ENCODE data around the gene CRELD2.

CRELD2 gene

GRCh38 chr22:49913026-49913425, 5.4 kb upstream of the CRELD2 start:
- no peak for DNase-seq (ENCODE audit: extremely low spot score)
- ChIA-PET POLR2A (no interaction called here), CTCF (no interaction called here)
- TF ChIP-seq TARDBP (IDR thresholded peaks at IDR 0.05) (no peak), FOXK2 (IDR thresholded peaks at IDR 0.05) (no peak), FOXM1 (IDR thresholded peaks at IDR 0.05; ENCODE audit: borderline replicate concordance) (no peak), ELF4 (IDR thresholded peaks at IDR 0.05) (no peak), ZNF384 (IDR thresholded peaks at IDR 0.05) (no peak), ARNT (IDR thresholded peaks at IDR 0.05) (no peak), FOXA1 (IDR thresholded peaks at IDR 0.05) (no peak), PKNOX1 (IDR thresholded peaks at IDR 0.05) (no peak), BHLHE40 (IDR thresholded peaks at IDR 0.05; ENCODE audit: borderline replicate concordance) (no peak), HDGF (IDR thresholded peaks at IDR 0.05; ENCODE audit: borderline replicate concordance) (no peak), CTBP1 (IDR thresholded peaks at IDR 0.05; ENCODE audit: borderline replicate concordance) (no peak), SUZ12 (IDR thresholded peaks at IDR 0.05) (no peak), SP1 (IDR thresholded peaks at IDR 0.05) (no peak), NFRKB (IDR thresholded peaks at IDR 0.05) (no peak), L3MBTL2 (conservative IDR thresholded peaks at IDR 0.05) (no peak), LEF1 (IDR thresholded peaks at IDR 0.05; ENCODE audit: borderline replicate concordance) (no peak)

GRCh38 chr22:49913446-49913845, 5.0 kb upstream of the CRELD2 start:
- ChIA-PET POLR2A (no interaction called here), CTCF (no interaction called here)
- no peak for TF ChIP-seq L3MBTL2 (conservative IDR thresholded peaks at IDR 0.05)
- TF ChIP-seq BHLHE40 (IDR thresholded peaks at IDR 0.05; ENCODE audit: borderline replicate concordance), result no peak
- no peak for TF ChIP-seq TARDBP (IDR thresholded peaks at IDR 0.05)
- no peak for TF ChIP-seq FOXM1 (IDR thresholded peaks at IDR 0.05; ENCODE audit: borderline replicate concordance)
- no peak for TF ChIP-seq FOXA1 (IDR thresholded peaks at IDR 0.05)
- no peak for TF ChIP-seq CTBP1 (IDR thresholded peaks at IDR 0.05; ENCODE audit: borderline replicate concordance)
- TF ChIP-seq ZNF384 (IDR thresholded peaks at IDR 0.05), result no peak
- TF ChIP-seq PKNOX1 (IDR thresholded peaks at IDR 0.05), result no peak
- no peak for TF ChIP-seq SUZ12 (IDR thresholded peaks at IDR 0.05)
- TF ChIP-seq LEF1 (IDR thresholded peaks at IDR 0.05; ENCODE audit: borderline replicate concordance), result no peak
- TF ChIP-seq SP1 (IDR thresholded peaks at IDR 0.05), result no peak
- TF ChIP-seq ARNT (IDR thresholded peaks at IDR 0.05), result no peak
- no peak for TF ChIP-seq ELF4 (IDR thresholded peaks at IDR 0.05)

GRCh38 chr22:49914256-49914655, 4.2 kb upstream of the CRELD2 start:
- no peak for TF ChIP-seq SP1 (IDR thresholded peaks at IDR 0.05)
- TF ChIP-seq HDGF (IDR thresholded peaks at IDR 0.05; ENCODE audit: borderline replicate concordance), result no peak
- TF ChIP-seq PKNOX1 (IDR thresholded peaks at IDR 0.05), result no peak
- TF ChIP-seq SUZ12 (IDR thresholded peaks at IDR 0.05), result no peak
- no peak for TF ChIP-seq ELF4 (IDR thresholded peaks at IDR 0.05)
- no peak for TF ChIP-seq LEF1 (IDR thresholded peaks at IDR 0.05; ENCODE audit: borderline replicate concordance)
- no peak for TF ChIP-seq NFRKB (IDR thresholded peaks at IDR 0.05)
- TF ChIP-seq TARDBP (IDR thresholded peaks at IDR 0.05), result no peak
- TF ChIP-seq L3MBTL2 (conservative IDR thresholded peaks at IDR 0.05), result no peak
- no peak for TF ChIP-seq ZNF384 (IDR thresholded peaks at IDR 0.05)
- no peak for TF ChIP-seq FOXA1 (IDR thresholded peaks at IDR 0.05)
- no peak for TF ChIP-seq CTBP1 (IDR thresholded peaks at IDR 0.05; ENCODE audit: borderline replicate concordance)
- TF ChIP-seq BHLHE40 (IDR thresholded peaks at IDR 0.05; ENCODE audit: borderline replicate concordance), result no peak
- no peak for TF ChIP-seq FOXK2 (IDR thresholded peaks at IDR 0.05)
- TF ChIP-seq ARNT (IDR thresholded peaks at IDR 0.05), result no peak
- no peak for TF ChIP-seq FOXM1 (IDR thresholded peaks at IDR 0.05; ENCODE audit: borderline replicate concordance)
- POLR2A ChIA-PET, result no interaction called here
- DNase-seq (ENCODE audit: extremely low spot score), result no peak
- CTCF ChIA-PET, result no interaction called here

More at GRCh38 chr22:49913446-49913845, 5.0 kb upstream of the CRELD2 start:
- no peak for DNase-seq (ENCODE audit: extremely low spot score)

- DNase-seq (ENCODE audit: extremely low spot score), result no peak
- POLR2A ChIA-PET, result no interaction called here
- CTCF ChIA-PET, result no interaction called here
- TF ChIP-seq L3MBTL2 (conservative IDR thresholded peaks at IDR 0.05), result no peak
- TF ChIP-seq ELF4 (IDR thresholded peaks at IDR 0.05), result no peak
- no peak for TF ChIP-seq BHLHE40 (IDR thresholded peaks at IDR 0.05; ENCODE audit: borderline replicate concordance)
- TF ChIP-seq FOXM1 (IDR thresholded peaks at IDR 0.05; ENCODE audit: borderline replicate concordance), result no peak
- TF ChIP-seq ARNT (IDR thresholded peaks at IDR 0.05), result no peak
- TF ChIP-seq FOXK2 (IDR thresholded peaks at IDR 0.05), result no peak
- TF ChIP-seq PKNOX1 (IDR thresholded peaks at IDR 0.05), result no peak
- TF ChIP-seq CTBP1 (IDR thresholded peaks at IDR 0.05; ENCODE audit: borderline replicate concordance), result no peak
- no peak for TF ChIP-seq SUZ12 (IDR thresholded peaks at IDR 0.05)
- TF ChIP-seq HDGF (IDR thresholded peaks at IDR 0.05; ENCODE audit: borderline replicate concordance), result no peak
- no peak for TF ChIP-seq SP1 (IDR thresholded peaks at IDR 0.05)
These were observed 2.8 kb upstream of the CRELD2 start for GRCh38 chr22:49915610-49916009.

GRCh38 chr22:49916831-49917230, 1.6 kb upstream of the CRELD2 start:
- POLR2A ChIA-PET, result interaction anchor here (0.6 kb wide), 1 partner anchor 108 kb away, joined by 4 read pairs; no protein-coding TSS in a partner anchor
- no peak for TF ChIP-seq ZNF384 (IDR thresholded peaks at IDR 0.05)
- TF ChIP-seq FOXA1 (IDR thresholded peaks at IDR 0.05), result no peak
- no peak for TF ChIP-seq NFRKB (IDR thresholded peaks at IDR 0.05)
- TF ChIP-seq ARNT (IDR thresholded peaks at IDR 0.05), result no peak
- TF ChIP-seq L3MBTL2 (conservative IDR thresholded peaks at IDR 0.05), result no peak
- no peak for TF ChIP-seq BHLHE40 (IDR thresholded peaks at IDR 0.05; ENCODE audit: borderline replicate concordance)
- TF ChIP-seq PKNOX1 (IDR thresholded peaks at IDR 0.05), result no peak
- no peak for TF ChIP-seq LEF1 (IDR thresholded peaks at IDR 0.05; ENCODE audit: borderline replicate concordance)
- no peak for TF ChIP-seq HDGF (IDR thresholded peaks at IDR 0.05; ENCODE audit: borderline replicate concordance)
- TF ChIP-seq FOXK2 (IDR thresholded peaks at IDR 0.05), result no peak
- TF ChIP-seq CTBP1 (IDR thresholded peaks at IDR 0.05; ENCODE audit: borderline replicate concordance), result no peak
- no peak for TF ChIP-seq TARDBP (IDR thresholded peaks at IDR 0.05)
- no peak for TF ChIP-seq SUZ12 (IDR thresholded peaks at IDR 0.05)
- CTCF ChIA-PET, result no interaction called here

More at GRCh38 chr22:49916831-49917230, 1.6 kb upstream of the CRELD2 start:
- no peak for DNase-seq (ENCODE audit: extremely low spot score)
